Endothelial cell (in vitro differentiated cells): ENCODE measurements around the gene HLA-DMA. TPM values are rescaled to one million over a fixed set of nuclear protein-coding genes. Genes with fewer than 3 reads are reported as not detected.

ENCODE experiments used
- DNase-seq: peaks from one replicate; pipeline ENCODE4 v3.0.0; 2021; ENCODE audit warnings: low spot score
- H3K27ac Mint-ChIP-seq: one replicate; pipeline ENCODE4 v1.8.0; 2021; ENCODE audit warnings: mixed read lengths, inconsistent platforms; ENCODE audit not compliant: unreplicated experiment
- H3K27me3 Mint-ChIP-seq: one replicate; pipeline ENCODE4 v1.8.0; 2021; ENCODE audit warnings: mild to moderate bottlenecking, moderate library complexity, mixed read lengths, inconsistent platforms; ENCODE audit not compliant: unreplicated experiment
- H3K36me3 Mint-ChIP-seq: one replicate; pipeline ENCODE4 v1.8.0; 2021; ENCODE audit warnings: mild to moderate bottlenecking, low read depth, mixed read lengths, inconsistent platforms; ENCODE audit not compliant: unreplicated experiment
- H3K4me1 Mint-ChIP-seq: one replicate; pipeline ENCODE4 v1.8.0; 2021; ENCODE audit warnings: mild to moderate bottlenecking, mixed read lengths, inconsistent platforms; ENCODE audit not compliant: unreplicated experiment
- H3K4me3 Mint-ChIP-seq: one replicate; pipeline ENCODE4 v1.8.0; 2021; ENCODE audit warnings: mild to moderate bottlenecking, mixed read lengths, inconsistent platforms; ENCODE audit not compliant: unreplicated experiment
- H3K9me3 Mint-ChIP-seq: one replicate; pipeline ENCODE4 v1.8.0; 2021; ENCODE audit warnings: mixed read lengths, inconsistent platforms; ENCODE audit not compliant: unreplicated experiment
- CTCF ChIP-seq: fragments of 200-600 bp; sonication (generic); IDR thresholded peaks from one replicate; pipeline ENCODE4 v1.5.0; 2021; ENCODE audit warnings: antibody characterized with exemption; ENCODE audit not compliant: unreplicated experiment
- total RNA-seq: library from RNA; stranded (reverse); fragmentation: NEBNext Ultra II Directional; extraction: Animal tissue kit (Norgen Biotek cat#: 25700); gene quantifications from one replicate; pipeline ENCODE4 v1.2.1, GENCODE V29; 2021; ENCODE audit not compliant: unreplicated experiment

HLA-DMA gene
- total RNA-seq, 1 donor from 2014 or later = 13.0 TPM

GRCh38 chr6:32991972-32992371 is 39.1 kb upstream of the HLA-DMA start:
- no peak for TF ChIP-seq CTCF
- Mint-ChIP-seq H3K36me3 (no peaks in the 10 kb centered on the region), H3K27ac (no peak overlapping the region), H3K4me3 (peak overlapping the region; percentile 1), H3K4me1 (peaks cover 14% of the 10 kb centered on the region), H3K27me3 (no peaks in the 10 kb centered on the region), H3K9me3 (no peaks in the 10 kb centered on the region)
- no peak for DNase-seq

- peaks cover 2% of the 10 kb centered on the region for H3K27me3 Mint-ChIP-seq
- no peak overlapping the region for H3K27ac Mint-ChIP-seq
- H3K9me3 Mint-ChIP-seq = no peaks in the 10 kb centered on the region
- no peaks in the 10 kb centered on the region for H3K36me3 Mint-ChIP-seq
- H3K4me3 Mint-ChIP-seq = no peak overlapping the region
- DNase-seq = no peak
- no peak for TF ChIP-seq CTCF
- peaks cover 12% of the 10 kb centered on the region for H3K4me1 Mint-ChIP-seq
Measured at GRCh38 chr6:32989368-32989767, 36.5 kb upstream of the HLA-DMA start.

- peaks cover 6% of the 10 kb centered on the region for H3K4me1 Mint-ChIP-seq
- peaks cover 2% of the 10 kb centered on the region for H3K27me3 Mint-ChIP-seq
- H3K4me3 Mint-ChIP-seq = no peak overlapping the region
- no peaks in the 10 kb centered on the region for H3K9me3 Mint-ChIP-seq
- peak; percentile 65 for TF ChIP-seq CTCF
- H3K36me3 Mint-ChIP-seq = peaks cover 15% of the 10 kb centered on the region
- peak; percentile 89 for DNase-seq
- H3K27ac Mint-ChIP-seq = peak overlapping the region; percentile 25
Measured at GRCh38 chr6:32984622-32985389, 31.9 kb upstream of the HLA-DMA start.

- Mint-ChIP-seq H3K27ac (peak overlapping the region; percentile 43), H3K27me3 (peaks cover 2% of the 10 kb centered on the region), H3K9me3 (no peaks in the 10 kb centered on the region), H3K4me3 (no peak overlapping the region), H3K36me3 (peaks cover 22% of the 10 kb centered on the region), H3K4me1 (peaks cover 6% of the 10 kb centered on the region)
- no peak for DNase-seq
- no peak for TF ChIP-seq CTCF
Measured at GRCh38 chr6:32983964-32984621, 31.2 kb upstream of the HLA-DMA start.

- H3K36me3 Mint-ChIP-seq = peaks cover 28% of the 10 kb centered on the region
- H3K4me3 Mint-ChIP-seq = no peak overlapping the region
Measured at GRCh38 chr6:32983493-32983848, 30.6 kb upstream of the HLA-DMA start.

More at GRCh38 chr6:32983493-32983848, 30.6 kb upstream of the HLA-DMA start:
- TF ChIP-seq CTCF = no peak
- DNase-seq = no peak
- H3K27ac Mint-ChIP-seq = peak overlapping the region; percentile 43
- no peaks in the 10 kb centered on the region for H3K9me3 Mint-ChIP-seq
- peaks cover 6% of the 10 kb centered on the region for H3K4me1 Mint-ChIP-seq
- H3K27me3 Mint-ChIP-seq = peaks cover 2% of the 10 kb centered on the region
